Prostate gland (tissue), 2 donors: ENCODE measurements around the gene EHD3.

ENCODE experiments used
- POLR2A ChIP-seq: fragments of 450-650 bp; IDR thresholded peaks from one replicate; pipeline ENCODE4 v1.6.1; 2016; ENCODE audit warnings: antibody characterized with exemption, mild to moderate bottlenecking
- TF ChIP-seq, protein P1 (sequence below), 4 experiments: fragments of 200-600 bp in 2 of 4; fragments of 450-650 bp in 2 of 4; sonication (generic) in 2 of 4; IDR thresholded peaks; 1 replicate in 3 of 4; 2 replicates in 1 of 4; pipeline ENCODE4 v1.5.1; 2016 to 2019; ENCODE audit warnings: antibody characterized with exemption in 4 of 4, mild to moderate bottlenecking in 2 of 4, moderate library complexity in 2 of 4

DNA sequence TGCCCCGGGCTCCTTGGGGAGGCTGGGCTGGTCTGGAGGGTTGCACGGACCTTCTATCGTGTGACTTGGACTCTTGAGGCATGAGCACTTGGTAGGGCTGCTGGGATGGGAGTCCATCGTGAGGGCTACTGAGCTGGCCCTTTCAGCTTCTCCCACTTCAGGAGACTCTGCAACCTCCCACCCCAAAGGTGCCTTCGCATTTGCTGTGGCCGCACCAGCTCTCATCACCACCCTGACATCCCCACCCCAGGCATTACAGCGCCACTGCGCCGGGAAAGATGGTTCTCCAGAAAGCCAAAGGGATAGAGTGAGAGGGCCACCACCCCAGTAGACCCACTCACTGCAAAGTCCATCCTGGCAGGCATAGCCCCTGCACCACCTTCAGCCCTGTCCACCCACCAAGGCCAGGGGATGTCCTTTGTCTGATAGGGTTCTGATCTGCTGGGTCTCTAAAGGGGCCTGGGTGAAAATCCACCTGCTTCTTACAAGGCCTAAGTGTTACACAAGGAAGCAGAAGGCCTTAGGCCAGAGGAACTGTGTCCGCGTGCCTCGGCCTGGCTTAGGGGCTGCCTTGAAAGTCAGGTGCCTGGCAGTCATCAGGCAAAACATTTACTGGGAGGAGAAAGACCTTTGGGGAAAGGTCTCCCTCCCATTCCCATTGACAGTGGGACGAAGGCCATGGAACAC lies 5.1 kb downstream of the EHD3 start:
- TF ChIP-seq, protein P1, sequence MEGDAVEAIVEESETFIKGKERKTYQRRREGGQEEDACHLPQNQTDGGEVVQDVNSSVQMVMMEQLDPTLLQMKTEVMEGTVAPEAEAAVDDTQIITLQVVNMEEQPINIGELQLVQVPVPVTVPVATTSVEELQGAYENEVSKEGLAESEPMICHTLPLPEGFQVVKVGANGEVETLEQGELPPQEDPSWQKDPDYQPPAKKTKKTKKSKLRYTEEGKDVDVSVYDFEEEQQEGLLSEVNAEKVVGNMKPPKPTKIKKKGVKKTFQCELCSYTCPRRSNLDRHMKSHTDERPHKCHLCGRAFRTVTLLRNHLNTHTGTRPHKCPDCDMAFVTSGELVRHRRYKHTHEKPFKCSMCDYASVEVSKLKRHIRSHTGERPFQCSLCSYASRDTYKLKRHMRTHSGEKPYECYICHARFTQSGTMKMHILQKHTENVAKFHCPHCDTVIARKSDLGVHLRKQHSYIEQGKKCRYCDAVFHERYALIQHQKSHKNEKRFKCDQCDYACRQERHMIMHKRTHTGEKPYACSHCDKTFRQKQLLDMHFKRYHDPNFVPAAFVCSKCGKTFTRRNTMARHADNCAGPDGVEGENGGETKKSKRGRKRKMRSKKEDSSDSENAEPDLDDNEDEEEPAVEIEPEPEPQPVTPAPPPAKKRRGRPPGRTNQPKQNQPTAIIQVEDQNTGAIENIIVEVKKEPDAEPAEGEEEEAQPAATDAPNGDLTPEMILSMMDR (IDR thresholded peaks at IDR 0.05) = no peak
- no peak for TF ChIP-seq POLR2A
